Neural cell (in vitro differentiated cells): ENCODE measurements around the gene DAGLA. TPM values are rescaled to one million over a fixed set of nuclear protein-coding genes. Genes with fewer than 3 reads are reported as not detected.

Experiments used
- H2AFZ ChIP-seq: fragments of 200-600, 300-800 bp; sonication (generic), shearing (Covaris generic); 2 replicates; pipeline ENCODE4 v1.6.0; 2014; ENCODE audit warnings: low read depth, mild to moderate bottlenecking, antibody characterized with exemption, low read length, moderate library complexity
- H3F3A ChIP-seq: fragments of 200-600 bp; shearing (Covaris generic); 2 replicates; pipeline ENCODE4 v1.6.1; 2016; ENCODE audit warnings: mild to moderate bottlenecking, moderate library complexity, mixed read lengths, antibody characterized with exemption, low read length; ENCODE audit not compliant: insufficient read depth, poor library complexity, severe bottlenecking
- H3K27ac ChIP-seq: fragments of 200-600, 300-800 bp; sonication (generic), shearing (Covaris generic); 2 replicates; pipeline ENCODE4 v1.5.1; 2014; ENCODE audit warnings: mild to moderate bottlenecking, low read length, moderate library complexity
- H3K27me3 ChIP-seq: fragments of 300-800, 200-600 bp; sonication (generic), shearing (Covaris generic); 2 replicates; pipeline ENCODE4 v1.6.0; 2014; ENCODE audit warnings: mild to moderate bottlenecking, low read depth, low read length, moderate library complexity; ENCODE audit not compliant: insufficient read depth
- H3K36me3 ChIP-seq: fragments of 300-800, 200-600 bp; sonication (generic), shearing (Covaris generic); 2 replicates; pipeline ENCODE4 v1.5.1; 2014; ENCODE audit warnings: mild to moderate bottlenecking, antibody characterized with exemption, low read length, moderate library complexity; ENCODE audit not compliant: insufficient read depth
- H3K4me2 ChIP-seq: fragments of 300-800, 200-600 bp; sonication (generic), shearing (Covaris generic); 2 replicates; pipeline ENCODE4 v1.6.0; 2014; ENCODE audit warnings: mild to moderate bottlenecking, low read length
- H3K4me3 ChIP-seq: fragments of 300-800, 200-600 bp; sonication (generic), shearing (Covaris generic); 2 replicates; pipeline ENCODE4 v1.5.1; 2014; ENCODE audit warnings: mild to moderate bottlenecking, low read length, moderate library complexity
- H3K79me2 ChIP-seq: fragments of 200-600 bp; shearing (Covaris generic); replicated peaks from 2 replicates; pipeline ENCODE4 v1.6.0; 2014; ENCODE audit warnings: mild to moderate bottlenecking, low read length, moderate library complexity; ENCODE audit not compliant: insufficient read depth
- H3K9ac ChIP-seq: fragments of 300-800, 200-600 bp; sonication (generic), shearing (Covaris generic); 2 replicates; pipeline ENCODE4 v1.6.1; 2016; ENCODE audit warnings: mild to moderate bottlenecking, low read length, mixed read lengths
- H3K9me2 ChIP-seq: fragments of 200-600 bp; shearing (Covaris generic); 2 replicates; pipeline ENCODE4 v1.6.1; 2016; ENCODE audit warnings: mild to moderate bottlenecking, low read length, mixed read lengths; ENCODE audit not compliant: insufficient read depth
- H3K9me3 ChIP-seq: fragments of 200-600, 300-800 bp; sonication (generic), shearing (Covaris generic); 2 replicates; pipeline ENCODE4 v1.6.1; 2016; ENCODE audit warnings: mild to moderate bottlenecking, mixed run types, low read length, moderate library complexity, mixed read lengths
- H4K20me1 ChIP-seq: fragments of 200-600 bp; shearing (Covaris generic); 2 replicates; pipeline ENCODE4 v1.6.1; 2016; ENCODE audit warnings: mild to moderate bottlenecking, mixed run types; ENCODE audit not compliant: insufficient read depth
- CTCF ChIP-seq: fragments of 450-650 bp; IDR thresholded peaks from 2 replicates; pipeline ENCODE4 v1.5.1; 2014; ENCODE audit warnings: antibody characterized with exemption, mild to moderate bottlenecking, moderate library complexity; ENCODE audit not compliant: poor library complexity, severe bottlenecking
- EP300 ChIP-seq: fragments of 450-650 bp; conservative IDR thresholded peaks from 2 replicates; pipeline ENCODE4 v1.6.1; 2014; ENCODE audit warnings: antibody characterized with exemption, mild to moderate bottlenecking, moderate library complexity; ENCODE audit not compliant: poor library complexity, severe bottlenecking
- EZH2 ChIP-seq: fragments of 200-600, 300-800 bp; shearing (Covaris generic), sonication (generic); IDR thresholded peaks from 2 replicates; pipeline ENCODE4 v1.6.1; 2014; ENCODE audit warnings: antibody characterized with exemption, low read length, borderline replicate concordance, mild to moderate bottlenecking; ENCODE audit not compliant: insufficient read depth, poor library complexity, severe bottlenecking
- MXI1 ChIP-seq: fragments of 450-650 bp; conservative IDR thresholded peaks from 2 replicates; pipeline ENCODE4 v1.6.1; 2014; ENCODE audit warnings: antibody characterized with exemption, mild to moderate bottlenecking; ENCODE audit not compliant: poor library complexity, severe bottlenecking
- POLR2AphosphoS5 ChIP-seq: IDR thresholded peaks from 2 replicates; pipeline ENCODE4 v1.6.1; 2012
- RAD21 ChIP-seq: fragments of 450-650 bp; conservative IDR thresholded peaks from 2 replicates; pipeline ENCODE4 v1.6.1; 2014; ENCODE audit warnings: antibody characterized with exemption, mild to moderate bottlenecking, moderate library complexity
- REST ChIP-seq: IDR thresholded peaks from 2 replicates; pipeline ENCODE4 v1.6.1; 2012; ENCODE audit warnings: borderline replicate concordance
- SMC3 ChIP-seq: fragments of 450-650 bp; conservative IDR thresholded peaks from 2 replicates; pipeline ENCODE4 v1.6.1; 2014; ENCODE audit warnings: antibody characterized with exemption, mild to moderate bottlenecking, moderate library complexity; ENCODE audit not compliant: poor library complexity
- TAF1 ChIP-seq: IDR thresholded peaks from 2 replicates; pipeline ENCODE4 v1.6.1; 2012; ENCODE audit warnings: low read depth
- polyA plus RNA-seq: library from polyadenylated mRNA; depleted of rRNA; stranded (reverse); fragments of >200 nt; gene quantifications from 2 replicates; pipeline ENCODE4 v1.2.3, GENCODE V29; 2014

DAGLA gene
- polyA plus RNA-seq, 1 donor from 2014 or later, result 4.5 TPM

DNA sequence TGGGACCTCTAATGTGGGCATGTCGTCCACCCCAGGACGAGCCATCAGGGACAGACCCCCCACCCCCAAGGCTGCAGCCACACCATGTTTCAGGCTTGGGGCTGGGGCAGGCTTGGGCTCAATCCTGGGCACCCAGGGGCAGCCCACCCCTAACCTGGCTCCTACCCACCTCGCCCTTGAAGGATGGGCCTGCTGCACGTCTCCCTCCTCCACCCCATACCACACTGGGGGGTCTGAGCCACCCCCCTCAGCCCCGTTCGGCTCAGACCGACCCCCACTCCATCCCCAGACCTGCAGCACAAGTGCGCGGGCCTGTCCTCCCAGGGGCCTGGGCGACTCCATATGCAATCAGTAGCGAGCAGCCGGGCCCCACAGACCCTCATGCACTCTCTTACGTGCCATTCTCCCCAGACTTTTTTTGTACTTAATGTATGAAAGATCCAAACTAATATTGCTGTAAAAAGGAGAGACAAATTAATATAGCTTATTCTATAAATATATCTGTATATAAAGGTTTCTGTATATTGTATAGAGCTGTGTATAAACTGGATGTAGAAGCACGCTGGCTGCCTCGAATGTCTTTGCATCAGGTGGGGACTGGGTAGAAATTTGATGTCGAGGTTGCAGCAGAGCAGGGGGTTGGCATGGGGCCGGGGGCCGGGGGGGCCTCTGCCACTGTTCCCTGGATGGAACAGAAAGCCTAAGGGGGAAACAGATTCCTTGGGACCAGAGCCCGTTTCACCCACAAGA, 66.4 kb downstream of the DAGLA start:
- H3K27me3 ChIP-seq, result no peaks in the 10 kb centered on the region
- H3K36me3 ChIP-seq, result no peaks in the 10 kb centered on the region
- H3K4me2 ChIP-seq, result no peak overlapping the region
- H3K79me2 ChIP-seq, result no peaks in the 10 kb centered on the region
- no peak overlapping the region for H3K9ac ChIP-seq
- TF ChIP-seq REST (no peak), MXI1 (no peak), RAD21 (no peak), TAF1 (no peak), SMC3 (no peak), EZH2 (no peak)
- no peaks in the 10 kb centered on the region for H3K9me3 ChIP-seq
- no peak overlapping the region for H2AFZ ChIP-seq
- no peaks in the 10 kb centered on the region for H4K20me1 ChIP-seq
- no peaks in the 10 kb centered on the region for H3K9me2 ChIP-seq
- H3K27ac ChIP-seq, result no peak overlapping the region
- H3K4me3 ChIP-seq, result no peak overlapping the region
- no peaks in the 10 kb centered on the region for H3F3A ChIP-seq

- Histone ChIP-seq H3F3A (no peaks in the 10 kb centered on the region), H3K9me2 (no peaks in the 10 kb centered on the region), H3K79me2 (no peaks in the 10 kb centered on the region), H3K27me3 (peaks cover 6% of the 10 kb centered on the region), H3K4me3 (no peak overlapping the region), H3K4me2 (no peak overlapping the region), H4K20me1 (no peaks in the 10 kb centered on the region), H2AFZ (no peak overlapping the region), H3K36me3 (no peaks in the 10 kb centered on the region), H3K27ac (no peak overlapping the region), H3K9me3 (no peaks in the 10 kb centered on the region), H3K9ac (no peak overlapping the region)
- TF ChIP-seq EP300 (no peak), TAF1 (no peak), POLR2AphosphoS5 (no peak), SMC3 (peak; percentile 38), CTCF (peak; percentile 55), RAD21 (peak; percentile 16), REST (no peak), EZH2 (no peak), MXI1 (no peak)
Measured at GRCh38 chr11:61747192-61747966, 67.2 kb downstream of the DAGLA start.
